ENCODE measurements around the gene TRPC4. TPM values are rescaled to one million over a fixed set of nuclear protein-coding genes. Genes with fewer than 3 reads are reported as not detected.
"Not testable (repeated sequence)": the region's sequence is repeated elsewhere in the genome, so short reads cannot be mapped to it uniquely, and the experiment has no call there.

Gene TRPC4
- polyA plus RNA-seq, 3 donors from 2014 or later = not detected

DNA sequence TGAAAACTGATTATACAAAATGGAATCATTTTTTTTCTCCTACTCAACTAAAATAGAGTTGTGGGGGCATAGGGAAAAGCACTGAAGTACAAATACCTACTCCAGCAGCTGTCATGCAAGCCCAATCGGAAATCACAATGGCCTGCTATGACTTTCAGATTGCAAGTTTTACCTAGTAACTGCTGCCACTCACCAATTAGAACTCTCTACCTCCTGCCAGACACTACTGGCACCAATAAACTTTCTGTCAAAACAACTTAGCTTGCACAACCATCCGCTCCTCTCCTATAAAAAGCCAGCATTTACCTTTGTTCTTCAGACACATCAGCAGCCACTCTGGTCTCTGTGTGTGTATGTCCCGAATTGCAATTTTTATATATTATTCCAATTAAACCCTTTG, 9.3 kb upstream of the TRPC4 start:
- Mint-ChIP-seq H3K27ac (no peak overlapping the region), H3K27me3 (ENCODE audit: low read depth in 3 of 3) (peaks cover 0 to 2% (median 0%) of the 10 kb centered on the region in 3 donors), H3K9me3 (peaks cover 3 to 29% (median 15%) of the 10 kb centered on the region in 6 donors), H3K4me3 (no peak overlapping the region), H3K4me1 (no peaks in the 10 kb centered on the region), H3K36me3 (no peaks in the 10 kb centered on the region)
- no peak for DNase-seq

DNA sequence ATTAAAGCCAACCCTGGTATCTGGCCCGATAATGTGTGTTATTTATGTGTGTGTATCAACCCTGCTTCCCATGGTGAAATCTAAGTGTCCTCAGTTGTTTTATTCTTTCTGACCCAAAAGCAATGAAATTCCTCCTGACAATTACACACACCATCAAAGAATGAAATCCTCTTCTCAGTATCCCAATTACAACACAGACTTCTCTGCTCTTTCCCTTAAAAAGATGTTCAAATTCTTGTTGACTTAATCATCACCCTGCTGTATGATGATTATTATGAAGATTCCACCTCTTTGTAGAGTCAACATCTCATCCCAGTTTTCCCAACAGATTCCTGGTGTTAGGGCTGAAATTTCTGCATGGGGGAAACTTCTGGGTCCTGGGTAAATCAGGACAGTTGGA, 8.9 kb upstream of the TRPC4 start:
- no peaks in the 10 kb centered on the region for H3K4me1 Mint-ChIP-seq
- no peak overlapping the region for H3K27ac Mint-ChIP-seq
- no peak overlapping the region for H3K4me3 Mint-ChIP-seq
- H3K9me3 Mint-ChIP-seq = peaks cover 3 to 25% (median 15%) of the 10 kb centered on the region in 6 donors
- no peak for DNase-seq
- H3K36me3 Mint-ChIP-seq = no peaks in the 10 kb centered on the region
- H3K27me3 Mint-ChIP-seq (ENCODE audit: low read depth in 3 of 3) = peaks cover 0 to 2% (median under 1%) of the 10 kb centered on the region in 3 donors

DNA sequence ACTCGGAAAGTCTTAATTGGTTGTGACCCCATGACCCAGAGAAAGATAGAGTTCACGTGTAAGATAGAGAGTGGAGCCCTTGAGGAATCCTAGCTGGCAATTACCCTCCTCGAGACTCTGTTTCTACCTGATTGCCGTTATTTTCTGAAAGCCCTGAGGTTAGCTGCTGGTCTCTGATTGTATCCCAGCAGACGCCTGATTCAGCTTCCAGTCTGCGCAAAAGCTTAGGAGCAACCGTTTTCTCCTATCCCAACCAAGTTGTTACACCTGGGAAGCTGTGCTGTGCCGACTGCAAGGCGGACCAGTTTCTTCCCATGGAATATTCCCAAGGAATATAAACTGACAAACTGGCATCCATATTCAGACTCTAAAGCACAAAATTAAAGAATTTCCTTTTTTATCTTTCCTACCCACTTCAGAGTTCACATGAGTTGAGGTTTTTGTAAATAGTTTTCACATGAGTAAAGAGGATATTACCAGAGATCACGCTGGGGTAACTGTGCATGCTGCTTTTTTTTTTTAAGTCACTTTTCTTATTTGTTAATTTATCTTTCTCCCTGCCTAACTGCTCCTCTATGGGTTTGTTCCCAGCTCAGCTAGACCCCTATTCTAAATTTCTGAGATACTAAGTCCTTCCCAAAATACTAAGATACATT, 1.5 kb upstream of the TRPC4 start:
- DNase-seq = no peak
- Mint-ChIP-seq H3K4me3 (no peak overlapping the region), H3K27me3 (ENCODE audit: low read depth in 3 of 3) (peaks cover 4 to 8% (median 8%) of the 10 kb centered on the region in 3 donors), H3K9me3 (peaks cover 6 to 35% (median 10%) of the 10 kb centered on the region in 6 donors), H3K36me3 (no peaks in the 10 kb centered on the region), H3K27ac (no peak overlapping the region), H3K4me1 (no peaks in the 10 kb centered on the region)

DNA sequence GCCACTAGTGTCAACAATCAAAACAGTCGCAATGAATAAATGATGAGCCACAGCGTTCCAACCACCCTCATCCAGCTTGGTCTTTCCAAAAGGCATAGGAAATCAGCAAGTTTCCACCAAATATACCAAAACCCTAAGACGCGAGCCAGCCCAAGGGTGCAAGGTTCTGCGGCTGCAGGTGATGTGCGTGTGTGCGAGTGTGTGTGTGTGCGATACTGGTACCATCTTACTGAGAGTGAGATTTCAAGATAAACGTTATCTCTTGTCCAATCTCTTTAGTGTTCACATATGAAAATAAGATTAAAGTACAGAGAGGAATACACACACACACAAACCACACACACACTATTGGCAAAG, 895 bp upstream of the TRPC4 start:
- Mint-ChIP-seq H3K4me1 (no peaks in the 10 kb centered on the region), H3K27me3 (ENCODE audit: low read depth in 3 of 3) (peaks cover 4 to 8% (median 8%) of the 10 kb centered on the region in 3 donors), H3K27ac (peak overlapping the region in 1 of 6 donors; percentile 22), H3K4me3 (no peak overlapping the region), H3K36me3 (no peaks in the 10 kb centered on the region), H3K9me3 (peaks cover 5 to 29% (median 9%) of the 10 kb centered on the region in 6 donors)
- no peak for DNase-seq

DNA sequence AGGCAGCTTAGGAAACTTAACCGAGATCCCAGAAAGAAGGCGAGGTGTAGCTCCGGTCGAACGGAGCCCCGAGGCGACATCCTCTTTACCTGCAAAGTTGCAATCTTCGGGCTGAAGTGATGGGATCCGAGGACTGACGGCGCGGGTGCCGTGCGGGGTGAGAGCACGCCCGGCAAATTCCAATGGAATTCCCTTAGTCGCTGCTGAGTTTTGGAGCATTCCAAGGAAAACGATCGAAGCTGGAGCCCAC, 141 bp downstream of the TRPC4 start:
- no peak for DNase-seq
- H3K4me3 Mint-ChIP-seq = no peak overlapping the region
- no peaks in the 10 kb centered on the region for H3K36me3 Mint-ChIP-seq
- H3K27ac Mint-ChIP-seq = no peak overlapping the region
- peaks cover 4 to 8% (median 8%) of the 10 kb centered on the region in 3 donors for H3K27me3 Mint-ChIP-seq (ENCODE audit: low read depth in 3 of 3)
- H3K9me3 Mint-ChIP-seq = peaks cover 4 to 22% (median 8%) of the 10 kb centered on the region in 6 donors
- no peaks in the 10 kb centered on the region for H3K4me1 Mint-ChIP-seq

DNA sequence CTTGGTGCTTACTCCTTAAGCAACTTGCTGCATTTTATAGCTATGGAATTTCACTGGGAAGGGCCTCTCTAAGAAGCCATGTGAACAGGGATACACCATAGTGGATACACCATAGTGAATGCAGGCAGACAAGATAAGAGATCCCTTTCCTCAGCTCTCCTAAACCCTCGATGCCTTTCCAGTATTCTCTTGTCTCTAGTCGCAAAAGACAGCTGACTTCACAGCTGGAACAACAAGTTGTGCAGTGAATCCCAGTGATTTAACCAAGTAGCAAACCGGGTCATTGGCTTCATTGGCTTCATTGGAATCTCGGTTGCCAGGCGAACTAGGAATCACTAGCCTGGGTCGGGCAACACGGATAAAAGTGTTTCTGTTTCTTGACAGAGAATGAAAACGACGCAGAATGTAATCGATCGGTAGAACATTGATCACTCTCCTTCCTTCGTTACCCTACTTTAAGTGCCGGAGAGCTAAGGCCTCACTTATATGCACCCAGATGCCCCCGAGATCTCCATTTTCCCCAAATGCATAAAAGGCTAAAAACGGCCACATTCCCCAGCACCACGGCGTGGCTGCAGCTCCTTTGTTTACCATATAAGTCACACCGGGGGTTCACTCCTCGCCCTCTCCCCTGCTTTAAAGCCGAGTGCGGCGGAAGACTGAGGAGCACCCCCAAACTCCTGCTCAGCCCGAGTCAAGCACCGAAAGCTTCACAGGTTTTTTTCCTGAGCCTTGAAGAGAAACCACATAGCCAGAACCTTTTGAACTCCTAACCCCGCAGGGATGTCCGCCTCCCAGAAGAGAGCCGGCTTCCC, 674 bp downstream of the TRPC4 start:
- H3K9me3 Mint-ChIP-seq = peaks cover 4 to 26% (median 9%) of the 10 kb centered on the region in 6 donors
- H3K36me3 Mint-ChIP-seq = no peaks in the 10 kb centered on the region
- peaks cover 4 to 8% (median 8%) of the 10 kb centered on the region in 3 donors for H3K27me3 Mint-ChIP-seq (ENCODE audit: low read depth in 3 of 3)
- DNase-seq = no peak
- no peaks in the 10 kb centered on the region for H3K4me1 Mint-ChIP-seq
- no peak overlapping the region for H3K27ac Mint-ChIP-seq
- H3K4me3 Mint-ChIP-seq = no peak overlapping the region

DNA sequence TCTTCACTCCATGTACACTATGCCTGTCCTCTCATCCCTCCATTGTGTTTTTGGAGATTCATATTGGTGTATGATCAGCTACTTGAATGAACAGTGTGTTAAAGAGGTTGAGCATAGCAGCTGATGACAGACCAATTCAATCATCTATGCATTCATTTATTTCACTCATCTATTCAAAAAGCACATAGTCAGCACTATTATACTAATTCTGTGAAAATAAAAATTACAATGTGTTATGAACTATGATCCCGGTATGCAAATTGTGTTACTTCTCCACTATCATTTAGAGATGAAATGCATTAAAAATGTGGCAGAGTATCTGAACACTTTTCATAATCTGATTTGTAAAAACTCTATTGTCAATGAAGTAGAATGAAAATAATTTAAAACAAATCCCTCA, 5.9 kb downstream of the TRPC4 start:
- H3K4me1 Mint-ChIP-seq = no peaks in the 10 kb centered on the region
- no peak overlapping the region for H3K4me3 Mint-ChIP-seq
- no peak for DNase-seq
- H3K27me3 Mint-ChIP-seq (ENCODE audit: low read depth in 3 of 3) = no peaks in the 10 kb centered on the region
- no peak overlapping the region for H3K27ac Mint-ChIP-seq
- peaks cover 2 to 11% (median 3%) of the 10 kb centered on the region in 6 donors for H3K9me3 Mint-ChIP-seq
- no peaks in the 10 kb centered on the region for H3K36me3 Mint-ChIP-seq

DNA sequence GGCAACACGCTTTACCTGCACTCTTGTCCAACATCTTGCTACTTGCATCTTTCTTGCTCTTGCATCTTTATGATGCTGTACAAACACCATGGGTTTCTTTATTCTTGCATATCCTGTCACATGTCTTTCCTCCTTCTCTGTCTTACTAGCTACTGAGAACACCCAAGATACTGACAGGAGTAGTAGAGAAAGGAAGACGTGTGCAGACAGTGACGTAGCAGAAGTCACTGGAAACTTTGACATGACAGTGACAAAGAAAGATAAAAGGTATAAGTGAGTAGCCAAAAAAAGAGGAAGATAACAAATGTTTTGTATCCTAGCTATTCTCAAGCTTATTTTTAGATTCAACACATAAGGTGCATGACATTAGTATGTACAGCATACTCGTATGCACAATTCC, 34.2 kb downstream of the TRPC4 start:
- H3K27me3 Mint-ChIP-seq (ENCODE audit: low read depth in 3 of 3) = peaks cover 0 to 2% (median 0%) of the 10 kb centered on the region in 3 donors
- H3K27ac Mint-ChIP-seq = no peak overlapping the region
- H3K4me1 Mint-ChIP-seq = no peaks in the 10 kb centered on the region
- H3K9me3 Mint-ChIP-seq = peaks cover 11 to 49% (median 21%) of the 10 kb centered on the region in 6 donors
- DNase-seq = no peak
- H3K4me3 Mint-ChIP-seq = no peak overlapping the region
- H3K36me3 Mint-ChIP-seq = peaks cover 0 to 5% (median 0%) of the 10 kb centered on the region in 3 donors

DNA sequence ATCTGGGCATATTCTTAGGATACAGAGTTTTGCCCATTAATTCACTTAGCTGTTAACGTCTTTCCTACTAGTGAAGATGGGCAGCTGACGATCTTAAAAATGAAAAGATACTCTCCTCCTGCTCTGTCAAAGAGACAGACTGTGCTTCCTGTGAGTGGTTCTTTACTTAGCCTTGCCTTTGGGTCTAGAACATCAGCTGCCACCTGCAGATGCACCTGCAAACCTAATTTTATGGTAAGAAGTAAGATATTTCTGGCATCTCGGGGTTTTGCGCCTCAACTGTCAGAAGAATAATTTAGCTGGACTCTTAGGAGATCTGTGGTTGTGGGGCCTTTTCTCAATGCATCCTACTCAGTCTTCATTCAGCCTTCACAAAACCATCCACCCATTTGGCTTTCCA, 36.2 kb downstream of the TRPC4 start:
- Mint-ChIP-seq H3K9me3 (peaks cover 16 to 56% (median 22%) of the 10 kb centered on the region in 6 donors), H3K36me3 (peaks cover 0 to 5% (median 0%) of the 10 kb centered on the region in 3 donors), H3K27me3 (ENCODE audit: low read depth in 3 of 3) (peaks cover 0 to 2% (median 0%) of the 10 kb centered on the region in 3 donors), H3K4me1 (no peaks in the 10 kb centered on the region), H3K4me3 (no peak overlapping the region), H3K27ac (no peak overlapping the region)
- no peak for DNase-seq

DNA sequence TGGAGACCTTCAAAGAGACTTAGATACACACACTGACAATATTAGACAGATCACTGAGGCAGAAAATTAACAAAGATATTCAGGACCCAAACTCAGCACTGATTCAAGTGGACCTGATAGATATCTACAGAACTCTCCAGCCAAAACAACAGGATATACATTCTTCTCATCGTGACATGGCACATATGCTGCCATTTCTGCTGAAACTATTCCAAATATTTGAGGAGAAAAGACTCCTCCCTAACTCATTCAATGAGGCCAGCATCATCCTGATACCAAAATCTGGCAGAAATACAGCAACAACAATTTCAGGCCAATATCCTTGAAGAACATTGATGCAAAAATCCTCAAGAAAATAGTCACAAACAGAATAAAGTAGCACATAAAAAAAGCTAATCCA, 53.3 kb downstream of the TRPC4 start:
- H3K27ac Mint-ChIP-seq = no peak overlapping the region
- no peaks in the 10 kb centered on the region for H3K36me3 Mint-ChIP-seq
- H3K27me3 Mint-ChIP-seq (ENCODE audit: low read depth in 3 of 3) = peaks cover 0 to 2% (median 0%) of the 10 kb centered on the region in 3 donors
- DNase-seq = no peak
- H3K4me3 Mint-ChIP-seq = no peak overlapping the region
- peaks cover 20 to 75% (median 53%) of the 10 kb centered on the region in 6 donors for H3K9me3 Mint-ChIP-seq
- no peaks in the 10 kb centered on the region for H3K4me1 Mint-ChIP-seq

DNA sequence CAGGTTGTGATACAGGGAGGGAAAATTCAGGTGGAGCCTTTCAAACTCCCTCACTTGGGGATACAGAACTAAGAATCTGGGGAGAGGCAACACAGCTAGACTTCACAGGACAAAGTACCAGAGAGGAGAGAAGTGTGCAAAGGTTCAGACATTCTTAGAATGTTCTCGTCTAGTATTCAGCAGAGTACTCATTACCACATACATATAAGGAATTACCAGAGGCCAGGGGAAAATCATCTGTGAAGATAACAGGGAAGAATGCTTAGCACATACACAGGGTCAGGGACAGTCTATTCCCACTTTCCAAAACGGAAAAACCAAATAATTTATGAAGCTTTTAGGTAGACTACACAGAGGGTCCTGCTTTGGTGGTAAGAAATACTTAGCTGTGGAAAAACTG, 58.1 kb downstream of the TRPC4 start:
- DNase-seq = no peak
- no peak overlapping the region for H3K4me3 Mint-ChIP-seq
- peaks cover 9 to 47% (median 40%) of the 10 kb centered on the region in 6 donors for H3K9me3 Mint-ChIP-seq
- H3K36me3 Mint-ChIP-seq = no peaks in the 10 kb centered on the region
- no peaks in the 10 kb centered on the region for H3K27me3 Mint-ChIP-seq (ENCODE audit: low read depth in 3 of 3)
- H3K4me1 Mint-ChIP-seq = no peaks in the 10 kb centered on the region
- H3K27ac Mint-ChIP-seq = no peak overlapping the region

DNA sequence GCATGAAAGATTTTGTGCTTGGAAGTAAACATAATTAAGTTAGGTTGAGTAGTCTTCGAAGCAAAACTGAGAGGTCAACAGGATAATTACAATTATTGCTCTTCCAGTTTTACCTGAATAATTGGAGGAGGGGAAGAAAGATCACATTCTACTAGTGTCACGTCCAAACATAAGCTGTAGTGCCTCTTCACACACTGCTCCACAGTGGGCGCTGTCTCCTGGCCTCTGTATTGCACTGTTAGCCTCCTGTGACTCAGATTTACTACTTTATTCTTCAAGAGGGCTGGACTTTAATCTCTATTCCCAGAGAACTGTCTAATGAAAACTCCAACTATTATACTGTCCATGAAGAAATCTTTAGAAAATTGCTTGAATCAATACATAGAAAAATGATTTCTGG, 62.9 kb downstream of the TRPC4 start:
- Mint-ChIP-seq H3K36me3 (peaks cover 0 to 4% (median 0%) of the 10 kb centered on the region in 3 donors), H3K9me3 (peaks cover 3 to 31% (median 22%) of the 10 kb centered on the region in 6 donors), H3K4me1 (no peaks in the 10 kb centered on the region), H3K27me3 (ENCODE audit: low read depth in 3 of 3) (peaks cover 0 to 2% (median 1%) of the 10 kb centered on the region in 3 donors), H3K27ac (no peak overlapping the region), H3K4me3 (no peak overlapping the region)
- no peak for DNase-seq

DNA sequence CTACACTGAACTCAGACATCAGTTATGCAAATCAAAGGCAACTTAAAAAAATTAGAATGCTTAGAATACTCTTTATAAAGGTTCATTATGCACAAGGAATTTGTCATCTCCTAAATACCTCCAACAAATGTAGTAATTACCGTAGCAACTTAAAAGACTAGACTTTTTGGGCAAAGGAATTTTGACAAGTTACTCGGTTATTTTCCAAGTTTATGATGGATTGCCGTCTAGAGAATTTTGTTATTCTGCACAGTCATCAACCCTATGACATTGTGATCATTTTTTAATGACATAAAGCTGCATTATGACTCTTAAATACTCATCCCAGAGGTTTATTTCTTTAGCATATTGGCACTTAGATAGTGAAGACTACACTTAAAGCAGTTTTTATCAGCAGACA, 71.9 kb downstream of the TRPC4 start:
- H3K27me3 Mint-ChIP-seq (ENCODE audit: low read depth in 3 of 3) = no peaks in the 10 kb centered on the region
- no peak overlapping the region for H3K27ac Mint-ChIP-seq
- no peaks in the 10 kb centered on the region for H3K36me3 Mint-ChIP-seq
- no peaks in the 10 kb centered on the region for H3K4me1 Mint-ChIP-seq
- H3K4me3 Mint-ChIP-seq = no peak overlapping the region
- peaks cover 4 to 11% (median 7%) of the 10 kb centered on the region in 6 donors for H3K9me3 Mint-ChIP-seq
- DNase-seq = no peak

DNA sequence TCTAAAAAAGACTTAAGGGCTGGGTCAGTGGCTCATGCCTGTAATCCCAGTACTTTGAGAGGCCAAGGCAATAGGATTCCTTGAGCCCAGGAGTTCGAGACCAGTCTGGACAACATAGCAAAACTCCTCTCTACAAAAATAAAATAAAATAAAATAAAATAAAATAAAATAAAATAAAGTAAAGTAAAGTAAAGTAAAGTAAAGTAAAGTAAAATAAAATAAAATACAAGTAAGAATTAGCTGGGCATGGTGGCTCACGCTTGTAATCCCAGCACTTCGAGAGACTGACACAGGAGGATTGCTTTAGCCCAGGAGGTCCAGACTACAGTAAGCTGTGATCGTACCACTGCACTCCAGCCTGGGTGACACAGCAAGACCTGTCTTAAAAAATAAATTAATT, 72.8 kb downstream of the TRPC4 start:
- H3K4me1 Mint-ChIP-seq; H3K27ac Mint-ChIP-seq; H3K36me3 Mint-ChIP-seq; H3K27me3 Mint-ChIP-seq (ENCODE audit: low read depth in 3 of 3); H3K4me3 Mint-ChIP-seq; DNase-seq: not testable (repeated sequence)
- H3K9me3 Mint-ChIP-seq = peaks cover 4 to 11% (median 7%) of the 10 kb centered on the region in 6 donors
